A549 treated with ZK216348 at 1 μM for 4 hours (cell line): Measurements from ENCODE around the gene LENG8. TPM values are rescaled to one million over a fixed set of nuclear protein-coding genes. Genes with fewer than 3 reads are reported as not detected.

Experiments used
- total RNA-seq: library from RNA; stranded (reverse); fragments of 200-300 nt; extraction: Qiagen RNA extraction; gene quantifications from 5 replicates; pipeline ENCODE4 v1.2.3, GENCODE V29; 2022; ENCODE audit warnings: low read depth

LENG8 gene
- 52.4 to 151 TPM (median 125 TPM) in 5 replicates for total RNA-seq

GRCh38 chr19:54448774-54449700 is at the start of gene LENG8:
Gene LENG8 (plus strand): TSS chr19:54449199. CDS start chr19:54451345, 2,146 bp downstream.

GRCh38 chr19:54415208-54415900 is 33.6 kb upstream of the LENG8 start, which contains the start of gene TTYH1:
Gene TTYH1 (plus strand): TSS chr19:54415464. CDS start chr19:54415553, 89 bp downstream.

GRCh38 chr19:54463531-54464043 is 14.6 kb downstream of the LENG8 start, which contains the start of gene LENG9:
Gene LENG9 (minus strand): TSS chr19:54463778. CDS start chr19:54463526, 252 bp downstream.

GRCh38 chr19:54473071-54473891 is 24.3 kb downstream of the LENG8 start, which contains the start of gene CDC42EP5:
Gene CDC42EP5 (minus strand): TSS chr19:54473296. CDS start chr19:54465547, 7,749 bp downstream.

GRCh38 chr19:54502518-54503048 is 53.6 kb downstream of the LENG8 start, which contains the start of gene LAIR2:
Gene LAIR2 (plus strand): TSS chr19:54502831. CDS start chr19:54502919, 88 bp downstream.

Other genes starting within 250 kb of the LENG8 start
- 1,924 to 2,379 TPM (median 2,180 TPM) in 5 replicates for gene RPS9, start 248.3 kb upstream of the LENG8 start, total RNA-seq
- 0.07 to 0.24 TPM (median 0.14 TPM) in 4 of 5 replicates, not detected in the other for gene LILRB3, start 226.2 kb upstream of the LENG8 start, total RNA-seq
- 0.09 TPM in 1 of 5 replicates, not detected in the others for gene LILRA6, start 206.4 kb upstream of the LENG8 start, total RNA-seq
- 0.04 TPM in 1 of 5 replicates, not detected in the others for gene LILRB5, start 191.9 kb upstream of the LENG8 start, total RNA-seq
- gene LILRB2, start 168.1 kb upstream of the LENG8 start, total RNA-seq, result 0.05 to 0.14 TPM (median 0.05 TPM) in 3 of 5 replicates, not detected in the others
- not detected in 5 replicates for gene LILRA5, start 136.0 kb upstream of the LENG8 start, total RNA-seq
- gene LILRA4, start 110.0 kb upstream of the LENG8 start, total RNA-seq, result not detected in 5 replicates
- not detected in 5 replicates for gene LAIR1, start 84.3 kb upstream of the LENG8 start, total RNA-seq
- gene TTYH1, start 33.7 kb upstream of the LENG8 start, total RNA-seq, result 0.08 to 0.15 TPM in 2 of 5 replicates, not detected in the others
- 3.0 to 8.6 TPM (median 7.8 TPM) in 5 replicates for gene LENG9, start 14.6 kb downstream of the LENG8 start, total RNA-seq
- 0.18 to 0.31 TPM in 2 of 5 replicates, not detected in the others for gene CDC42EP5, start 24.1 kb downstream of the LENG8 start, total RNA-seq
- not detected in 5 replicates for gene LAIR2, start 53.6 kb downstream of the LENG8 start, total RNA-seq
- gene LILRA2, start 124.6 kb downstream of the LENG8 start, total RNA-seq, result 0.09 TPM in 1 of 5 replicates, not detected in the others
- not detected in 5 replicates for gene LILRA1, start 144.4 kb downstream of the LENG8 start, total RNA-seq
- gene LILRB1, start 181.3 kb downstream of the LENG8 start, total RNA-seq, result 0.07 TPM in 1 of 5 replicates, not detected in the others
- not detected in 5 replicates for gene LILRB4, start 213.8 kb downstream of the LENG8 start, total RNA-seq